IMR-90 (cell line): ENCODE data around the gene CETN2. TPM values are rescaled to one million over a fixed set of nuclear protein-coding genes. Genes with fewer than 3 reads are reported as not detected.

Experiments used
- ATAC-seq: fragments of 200-7000 bp; cut with Tn5 transposase; 2 replicates; pipeline ENCODE4 v1.9.1; 2020; ENCODE audit warnings: low read depth, mild to moderate bottlenecking, moderate library complexity
- BruUV-seq: library from RNA; stranded (reverse); fragments of 400-500 nt; replicated peaks from 2 replicates; lab custom pipeline; 2021; lab: Mats Ljungman, UMichigan
- CTCF ChIA-PET: fragments of 300-600 bp; formaldehyde crosslinking; extraction: SDS; loops from one replicate; lab custom pipeline; 2021; ENCODE audit warnings: antibody characterized with exemption; lab: Yijun Ruan, JAX
- POLR2A ChIA-PET: fragments of 300-600 bp; sonication (Branson Sonifier 250); formaldehyde crosslinking; loops from one replicate; lab custom pipeline; 2022; ENCODE audit warnings: antibody characterized with exemption; ENCODE audit not compliant: unreplicated experiment; lab: Charles Lee
- DNase-seq: peaks from one replicate; pipeline ENCODE4 v3.0.0; 2013
- H2AFZ ChIP-seq: replicated peaks from 2 replicates; pipeline ENCODE3; 2013; ENCODE audit warnings: low read length, mild to moderate bottlenecking; ENCODE audit not compliant: poor library complexity
- H2AK5ac ChIP-seq: 2 replicates; pipeline ENCODE4 v1.6.1; 2013; ENCODE audit warnings: low read depth, low read length, inconsistent platforms
- H2AK9ac ChIP-seq: replicated peaks from 2 replicates; pipeline ENCODE3; 2013; ENCODE audit warnings: mild to moderate bottlenecking, low read depth, low read length, moderate library complexity; ENCODE audit not compliant: poor library complexity
- H2BK120ac ChIP-seq: 2 replicates; pipeline ENCODE4 v1.6.1; 2013; ENCODE audit warnings: low read depth, low read length, inconsistent platforms
- H2BK15ac ChIP-seq: 3 replicates; pipeline ENCODE4 v1.6.1; 2013; ENCODE audit warnings: low read depth, low read length, inconsistent platforms
- H2BK20ac ChIP-seq: 2 replicates; pipeline ENCODE4 v1.6.1; 2013; ENCODE audit warnings: low read depth, mild to moderate bottlenecking, inconsistent platforms, low read length, moderate library complexity
- H2BK5ac ChIP-seq: 2 replicates; pipeline ENCODE4 v1.6.1; 2013; ENCODE audit warnings: mild to moderate bottlenecking, low read depth, low read length, inconsistent platforms; ENCODE audit not compliant: poor library complexity, severe bottlenecking
- H3K14ac ChIP-seq: replicated peaks from 2 replicates; pipeline ENCODE4 v1.6.1; 2013; ENCODE audit warnings: low read depth, low read length, inconsistent platforms
- H3K18ac ChIP-seq: 2 replicates; pipeline ENCODE4 v1.6.1; 2013; ENCODE audit warnings: low read depth, low read length, control low read depth
- H3K23ac ChIP-seq: 2 replicates; pipeline ENCODE4 v1.6.1; 2013; ENCODE audit warnings: low read depth, low read length, inconsistent platforms
- H3K27ac ChIP-seq: 2 replicates; pipeline ENCODE4 v1.5.1; 2013; ENCODE audit warnings: mild to moderate bottlenecking, control low read depth, low read length; ENCODE audit not compliant: insufficient read depth
- H3K27me3 ChIP-seq: 2 replicates; pipeline ENCODE4 v1.6.1; 2013; ENCODE audit warnings: low read length; ENCODE audit not compliant: control insufficient read depth, insufficient read depth
- H3K36me3 ChIP-seq: 2 replicates; pipeline ENCODE4 v1.6.1; 2013; ENCODE audit warnings: low read length, mixed read lengths; ENCODE audit not compliant: control insufficient read depth, insufficient read depth
- H3K4ac ChIP-seq: 2 replicates; pipeline ENCODE4 v1.6.1; 2013; ENCODE audit warnings: low read depth, low read length, inconsistent platforms
- H3K4me1 ChIP-seq: 2 replicates; pipeline ENCODE4 v1.6.1; 2013; ENCODE audit warnings: low read length, mixed read lengths; ENCODE audit not compliant: control insufficient read depth, insufficient read depth
- H3K4me2 ChIP-seq: 2 replicates; pipeline ENCODE4 v1.6.1; 2013; ENCODE audit warnings: low read depth, mild to moderate bottlenecking, control low read depth, low read length, moderate library complexity
- H3K4me3 ChIP-seq: 2 replicates; pipeline ENCODE4 v1.5.1; 2013; ENCODE audit warnings: low read depth, mild to moderate bottlenecking, control low read depth, low read length, moderate library complexity; ENCODE audit not compliant: insufficient read depth
- H3K56ac ChIP-seq: 2 replicates; pipeline ENCODE4 v1.6.1; 2013; ENCODE audit warnings: low read length, inconsistent platforms; ENCODE audit not compliant: insufficient read depth; ENCODE audit errors: extremely low read depth
- H3K79me1 ChIP-seq, 2 experiments: 2 replicates each; pipeline ENCODE4 v1.6.1; 2013; ENCODE audit warnings: low read length in 2 of 2, inconsistent platforms in 1 of 2, low read depth in 1 of 2
- H3K9ac ChIP-seq: 2 replicates; pipeline ENCODE4 v1.6.1; 2013; ENCODE audit warnings: low read depth, low read length, control low read depth
- H3K9me1 ChIP-seq: 2 replicates; pipeline ENCODE4 v1.6.1; 2013; ENCODE audit warnings: low read length, inconsistent platforms; ENCODE audit not compliant: insufficient read depth
- H3K9me3 ChIP-seq: 2 replicates; pipeline ENCODE4 v1.6.1; 2013; ENCODE audit warnings: low read length; ENCODE audit not compliant: control insufficient read depth, insufficient read depth
- H4K20me1 ChIP-seq: 2 replicates; pipeline ENCODE4 v1.6.1; 2013; ENCODE audit warnings: low read length, inconsistent platforms; ENCODE audit not compliant: insufficient read depth
- H4K5ac ChIP-seq: 2 replicates; pipeline ENCODE4 v1.6.1; 2013; ENCODE audit warnings: mild to moderate bottlenecking, low read depth, low read length, control low read depth
- H4K8ac ChIP-seq, 2 experiments: 2 replicates each; pipeline ENCODE4 v1.6.1; 2013; ENCODE audit warnings: low read depth in 2 of 2, low read length in 2 of 2, control low read depth in 1 of 2, inconsistent platforms in 1 of 2
- H4K91ac ChIP-seq: 2 replicates; pipeline ENCODE4 v1.6.1; 2013; ENCODE audit warnings: low read depth, low read length, inconsistent platforms; ENCODE audit not compliant: insufficient read depth
- CEBPB ChIP-seq: IDR thresholded peaks from 2 replicates; pipeline ENCODE4 v1.6.1; 2012; ENCODE audit warnings: low read depth, low read length, improper control_type of control experiment
- CHD1 ChIP-seq: IDR thresholded peaks from 2 replicates; pipeline ENCODE4 v1.6.1; 2012; ENCODE audit warnings: low read depth, low read length, improper control_type of control experiment
- FOS ChIP-seq: fragments of 150-350 bp; IDR thresholded peaks from 2 replicates; pipeline ENCODE4 v1.6.1; 2016; ENCODE audit warnings: low read depth, low read length
- MAZ ChIP-seq: IDR thresholded peaks from 2 replicates; pipeline ENCODE4 v1.6.1; 2012; ENCODE audit warnings: low read depth, mild to moderate bottlenecking, low read length, improper control_type of control experiment, moderate library complexity, borderline replicate concordance
- NFE2L2 ChIP-seq: fragments of 150-350 bp; IDR thresholded peaks from 2 replicates; pipeline ENCODE4 v1.6.1; 2016; ENCODE audit warnings: low read depth, mild to moderate bottlenecking, low read length
- POLR2A ChIP-seq: IDR thresholded peaks from 2 replicates; pipeline ENCODE4 v1.6.1; 2012; ENCODE audit warnings: mild to moderate bottlenecking, low read depth, low read length
- RAD21 ChIP-seq: IDR thresholded peaks from 2 replicates; pipeline ENCODE4 v1.6.1; 2012; ENCODE audit warnings: low read length, improper control_type of control experiment
- RCOR1 ChIP-seq: IDR thresholded peaks from 2 replicates; pipeline ENCODE4 v1.6.1; 2012; ENCODE audit warnings: mild to moderate bottlenecking, low read length, improper control_type of control experiment; ENCODE audit not compliant: insufficient replicate concordance
- RFX5 ChIP-seq: IDR thresholded peaks from 2 replicates; pipeline ENCODE4 v1.8.0; 2012; ENCODE audit warnings: low read depth, mild to moderate bottlenecking, low read length, moderate library complexity
- USF2 ChIP-seq: fragments of 150-350 bp; IDR thresholded peaks from 2 replicates; pipeline ENCODE4 v1.6.1; 2017; ENCODE audit warnings: mild to moderate bottlenecking, antibody characterized with exemption, low read length, low read depth
- WGBS, 2 experiments: methylation state at CpG; one replicate each; pipeline versions ENCODE4 v1.1.5 to v1.1.7; 2013; ENCODE audit warnings: missing lambda C conversion rate in 2 of 2; ENCODE audit not compliant: insufficient read length in 1 of 2; ENCODE audit errors: extremely low coverage in 2 of 2; 5-methylcytosine and 5-hydroxymethylcytosine counted together
- dilution Hi-C: fragments of 300-500 bp; cut with HindIII; formaldehyde crosslinking; loops from one replicate; pipeline ENCODE4 v1.14.3; 2018; ENCODE audit warnings: low sequenced_read_pairs; ENCODE audit not compliant: unreplicated experiment
- in situ Hi-C: fragments of 300-500 bp; cut with MboI; formaldehyde crosslinking; loops from 3 replicates; pipeline ENCODE4 v1.14.3; 2019; ENCODE audit warnings: low sequenced_read_pairs, inconsistent platforms, mixed read lengths
- intact Hi-C: fragments of 100-400 bp; cut with micrococcal nuclease; formaldehyde crosslinking; loops from 2 replicates; pipeline ENCODE4 v1.10.0; 2022
- polyA plus RNA-seq, 3 experiments: library from polyadenylated mRNA; depleted of rRNA; stranded (reverse); fragments of >200 nt; gene quantifications; 2 replicates each; pipeline ENCODE4 v1.2.3, GENCODE V29; 2012; ENCODE audit warnings: low replicate concordance in 1 of 3
- total RNA-seq: library from RNA; depleted of rRNA; stranded (reverse); fragments of >200 nt; gene quantifications from 2 replicates; pipeline ENCODE4 v1.2.3, GENCODE V29; 2012
- TF ChIP-seq, protein P1 (sequence below): conservative IDR thresholded peaks from 2 replicates; pipeline ENCODE4 v1.5.1; 2012; ENCODE audit warnings: mild to moderate bottlenecking, low read depth, low read length, improper control_type of control experiment
- TF ChIP-seq, protein P2 (sequence below): fragments of 150-350 bp; IDR thresholded peaks from 2 replicates; pipeline ENCODE4 v1.6.1; 2016; ENCODE audit warnings: low read depth, mild to moderate bottlenecking, low read length, moderate library complexity, borderline replicate concordance

Gene CETN2
- total and polyA plus RNA-seq, 2 of the 4 experiments (the other 2 are of a cell fraction): 15.8 to 34.0 TPM

DNA sequence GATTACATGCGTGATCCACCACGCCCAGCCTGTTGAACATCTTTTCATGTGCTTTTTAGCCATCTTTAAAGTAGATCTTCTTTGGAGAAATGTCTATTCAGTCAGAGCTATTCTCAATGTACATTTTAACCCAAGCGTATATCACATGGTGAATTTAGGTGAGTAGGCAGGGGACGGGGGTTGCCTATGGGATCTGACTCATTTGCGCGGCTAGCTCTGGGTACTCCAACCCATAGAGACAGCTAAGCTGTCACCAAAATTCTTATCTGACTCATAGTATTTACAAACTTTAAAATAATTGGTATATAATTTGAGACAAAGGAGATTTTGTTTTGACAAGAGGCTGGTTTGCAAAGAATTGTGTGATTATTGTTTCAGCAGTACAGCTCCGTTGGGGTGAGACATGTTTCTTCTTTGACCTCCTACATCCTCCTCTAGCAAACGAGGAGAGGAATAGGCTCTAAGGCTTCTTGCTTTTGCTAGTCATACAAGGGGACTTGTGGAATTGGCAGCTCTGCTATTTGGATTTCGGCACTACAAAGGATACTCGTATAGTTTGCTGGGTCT, 12.3 kb upstream of the CETN2 start:
- TF ChIP-seq CEBPB (no peak), POLR2A (no peak), RAD21 (no peak), MAZ (no peak), RCOR1 (no peak), USF2 (no peak), NFE2L2 (no peak), RFX5 (no peak), CHD1 (no peak), FOS (no peak)
- TF ChIP-seq, protein P1, sequence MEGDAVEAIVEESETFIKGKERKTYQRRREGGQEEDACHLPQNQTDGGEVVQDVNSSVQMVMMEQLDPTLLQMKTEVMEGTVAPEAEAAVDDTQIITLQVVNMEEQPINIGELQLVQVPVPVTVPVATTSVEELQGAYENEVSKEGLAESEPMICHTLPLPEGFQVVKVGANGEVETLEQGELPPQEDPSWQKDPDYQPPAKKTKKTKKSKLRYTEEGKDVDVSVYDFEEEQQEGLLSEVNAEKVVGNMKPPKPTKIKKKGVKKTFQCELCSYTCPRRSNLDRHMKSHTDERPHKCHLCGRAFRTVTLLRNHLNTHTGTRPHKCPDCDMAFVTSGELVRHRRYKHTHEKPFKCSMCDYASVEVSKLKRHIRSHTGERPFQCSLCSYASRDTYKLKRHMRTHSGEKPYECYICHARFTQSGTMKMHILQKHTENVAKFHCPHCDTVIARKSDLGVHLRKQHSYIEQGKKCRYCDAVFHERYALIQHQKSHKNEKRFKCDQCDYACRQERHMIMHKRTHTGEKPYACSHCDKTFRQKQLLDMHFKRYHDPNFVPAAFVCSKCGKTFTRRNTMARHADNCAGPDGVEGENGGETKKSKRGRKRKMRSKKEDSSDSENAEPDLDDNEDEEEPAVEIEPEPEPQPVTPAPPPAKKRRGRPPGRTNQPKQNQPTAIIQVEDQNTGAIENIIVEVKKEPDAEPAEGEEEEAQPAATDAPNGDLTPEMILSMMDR: no peak
- TF ChIP-seq, protein P2, sequence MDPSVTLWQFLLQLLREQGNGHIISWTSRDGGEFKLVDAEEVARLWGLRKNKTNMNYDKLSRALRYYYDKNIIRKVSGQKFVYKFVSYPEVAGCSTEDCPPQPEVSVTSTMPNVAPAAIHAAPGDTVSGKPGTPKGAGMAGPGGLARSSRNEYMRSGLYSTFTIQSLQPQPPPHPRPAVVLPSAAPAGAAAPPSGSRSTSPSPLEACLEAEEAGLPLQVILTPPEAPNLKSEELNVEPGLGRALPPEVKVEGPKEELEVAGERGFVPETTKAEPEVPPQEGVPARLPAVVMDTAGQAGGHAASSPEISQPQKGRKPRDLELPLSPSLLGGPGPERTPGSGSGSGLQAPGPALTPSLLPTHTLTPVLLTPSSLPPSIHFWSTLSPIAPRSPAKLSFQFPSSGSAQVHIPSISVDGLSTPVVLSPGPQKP: no peak
- Histone ChIP-seq H3K23ac (no peak overlapping the region), H3K79me1 (peaks cover 11 to 15% of the 10 kb centered on the region in 2 experiments; a peak in 2 of 4 replicates), H3K36me3 (no peaks in the 10 kb centered on the region; the same call in 1 of the 2 replicates), H3K18ac (no peak overlapping the region), H3K14ac (no peak overlapping the region), H3K4me1 (no peaks in the 10 kb centered on the region), H3K56ac (no peak overlapping the region), H2BK5ac (no peak overlapping the region), H3K9ac (no peak overlapping the region), H3K4me2 (no peak overlapping the region), H3K27me3 (no peaks in the 10 kb centered on the region), H2BK20ac (no peak overlapping the region), H3K4ac (no peak overlapping the region), H3K27ac (no peak overlapping the region), H4K8ac (no peak overlapping the region), H2AK9ac (no peak overlapping the region), H3K4me3 (no peak overlapping the region), H4K91ac (no peak overlapping the region), H2BK120ac (no peak overlapping the region), H4K5ac (no peak overlapping the region), H2AFZ (no peak overlapping the region), H2BK15ac (no peak overlapping the region), H4K20me1 (no peaks in the 10 kb centered on the region), H2AK5ac (no peak overlapping the region), H3K9me1 (no peaks in the 10 kb centered on the region), H3K9me3 (no peaks in the 10 kb centered on the region)
- WGBS, 2 experiments: 100% methylated on average over 2 of the region's 10 CpGs; no CpG with 5 or more reads in 1 of the 2 experiments
- CTCF ChIA-PET: no interaction called here
- no TSS peak for BruUV-seq
- in situ Hi-C loops (no loop called here), intact Hi-C loops (no loop called here), dilution Hi-C loops (no loop called here)
- POLR2A ChIA-PET: no interaction called here
- DNase-seq (no peak), ATAC-seq (no peak)
